HL-60/S4 treated with phorbol 12-myristate 13-acetate at 8.2 ng/mL for 4 days and 3 days (cell line): ENCODE measurements around the gene IL32.

Source experiments
- in situ Hi-C: fragments of 300-500 bp; cut with MboI; formaldehyde crosslinking; loops from 2 replicates; pipeline ENCODE4 v1.15.0; 2022; ENCODE audit warnings: low sequenced_read_pairs

The IL32 gene

GRCh38 chr16:3113765-3114479 is 48.5 kb downstream of the IL32 start:
- in situ Hi-C loops: no loop called here

GRCh38 chr16:3115003-3115402 is 49.6 kb downstream of the IL32 start:
- in situ Hi-C loops: no loop called here

- in situ Hi-C loops: no loop called here
Measured at GRCh38 chr16:3115561-3115960, 50.1 kb downstream of the IL32 start.

- in situ Hi-C loops: no loop called here
Measured at GRCh38 chr16:3118204-3118790, 52.9 kb downstream of the IL32 start.

GRCh38 chr16:3118846-3119245 is 53.4 kb downstream of the IL32 start:
- in situ Hi-C loops: no loop called here
